ENCODE measurements around the gene TRIOBP. TPM values are rescaled to one million over a fixed set of nuclear protein-coding genes. Genes with fewer than 3 reads are reported as not detected.

TRIOBP gene
- total and polyA plus RNA-seq, 2 of the 13 experiments (the other 11 are each of a cell fraction or from before 2014, with no cell fraction given): 6.1 to 15.4 TPM

GRCh38 chr22:37819105-37819433 is 122.2 kb downstream of the TRIOBP start (continued):
- TF ChIP-seq ZNF737 (CRISPR knock-in tag; IDR thresholded peaks at IDR 0.05; ENCODE audit: borderline replicate concordance) (no peak), ZNF432 (CRISPR knock-in tag; IDR thresholded peaks at IDR 0.05; ENCODE audit: borderline replicate concordance) (no peak), ZNF639 (CRISPR knock-in tag; conservative IDR thresholded peaks at IDR 0.05) (no peak)

GRCh38 chr22:37820350-37820749 is 123.5 kb downstream of the TRIOBP start:
- Histone ChIP-seq H2AFZ (ENCODE audit: low read length) (no peak overlapping the region), H3K4me2 (ENCODE audit: low read depth, low read length) (no peak overlapping the region), H3K27ac (ENCODE audit: extremely low read length, insufficient read depth, low read length) (no peak overlapping the region), H3K4me1 (ENCODE audit: insufficient read depth, low read length) (peaks cover 60% of the 10 kb centered on the region), H3K9ac (ENCODE audit: insufficient read depth, low read depth, low read length) (no peak overlapping the region), H3K9me3 (ENCODE audit: low read length) (no peaks in the 10 kb centered on the region), H4K20me1 (ENCODE audit: insufficient read depth, low read length) (no peaks in the 10 kb centered on the region), H3K27me3 (ENCODE audit: control insufficient read depth in 1 of 2, insufficient read depth in 2 of 2, low read length in 2 of 2) (no peaks in the 10 kb centered on the region), H3K36me3 (replicated peaks in 1 of 2; ENCODE audit: control insufficient read depth in 1 of 2, insufficient read depth in 2 of 2, low read length in 2 of 2) (peaks cover 0 to 8% of the 10 kb centered on the region in 2 experiments; a peak in 4 of 5 replicates), H3K79me2 (ENCODE audit: insufficient read depth, low read length) (no peaks in the 10 kb centered on the region), H3K4me3 (replicated peaks in 1 of 3; ENCODE audit: insufficient read depth in 1 of 3, low read depth in 2 of 3, low read length in 3 of 3) (no peak overlapping the region)
- ChIA-PET CTCF (ENCODE audit: low intra/inter-chr PET ratio, low total read pairs) (no interaction called here), POLR2A (interaction anchor here (0.7 to 5.5 kb wide), 3 partner anchors 22 to 43 kb away, joined by 3 to 59 read pairs (median 53); partner anchors contain the start of gene ANKRD54)
- FAIRE-seq (no peak), ATAC-seq (no peak), DNase-seq (ENCODE audit: low spot score) (no peak)
- in situ Hi-C loops (cut with HindIII; ENCODE audit: extremely low pct_ligation_motif_present, low pct_unique_long_range_greater_than_20kb): no loop called here
- no TSS peak for BruUV-seq (replicated peaks)
- intact Hi-C loops (cut with micrococcal nuclease; ENCODE audit: unreplicated experiment): no loop called here
- WGBS (ENCODE audit: low lambda C conversion rate): 52% methylated on average over 5 of the region's 5 CpGs
- TF ChIP-seq ZNF597 (CRISPR knock-in tag; IDR thresholded peaks at IDR 0.05) (no peak), THYN1 (CRISPR knock-in tag; IDR thresholded peaks at IDR 0.05; ENCODE audit: borderline replicate concordance, low read depth) (no peak), HNF4A (CRISPR knock-in tag; IDR thresholded peaks at IDR 0.05) (peak; percentile 26; the same call in 1 of the 2 replicates), ZNF770 (CRISPR knock-in tag; IDR thresholded peaks at IDR 0.05) (peak; percentile 61; the same call in 1 of the 2 replicates)
